RCC 7860 (cell line): Measurements from ENCODE around the gene ZC2HC1C.
"Not testable (repeated sequence)": the region's sequence is repeated elsewhere in the genome, so short reads cannot be mapped to it uniquely, and the experiment has no call there.

Experiments used
- DNase-seq: peaks from one replicate; pipeline ENCODE4 v3.0.0-alpha.2; 2015; ENCODE audit warnings: low spot score
- FAIRE-seq: peaks from 2 replicates; lab custom pipeline; 2012; peaks lifted over from hg19 to GRCh38; lab: Jason Lieb, UNC

ZC2HC1C gene

GRCh38 chr14:75053396-75054291 is 15.8 kb upstream of the ZC2HC1C start:
- DNase-seq (no peak), FAIRE-seq (no peak)

- FAIRE-seq (no peak), DNase-seq (no peak)
Measured at GRCh38 chr14:75054421-75054820, 15.0 kb upstream of the ZC2HC1C start.

DNA sequence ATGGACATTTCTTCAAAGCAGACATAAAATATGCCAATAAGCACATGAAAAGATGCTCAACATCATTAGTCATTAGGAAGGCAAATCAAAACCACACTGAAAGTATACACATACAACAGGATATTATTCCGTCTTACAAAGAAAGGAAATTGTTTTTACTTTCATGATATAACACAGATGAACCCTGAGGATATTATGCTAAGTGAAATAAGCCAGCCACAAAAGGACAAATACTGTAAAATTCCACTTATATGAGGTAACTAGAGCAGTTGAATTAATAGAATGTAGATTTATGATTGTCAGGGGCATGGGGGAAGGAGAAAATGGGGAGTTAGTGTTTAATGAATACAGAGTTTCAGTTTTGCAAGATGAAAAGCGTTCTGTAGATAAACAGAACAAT is 9.8 kb upstream of the ZC2HC1C start:
- no peak for DNase-seq
- FAIRE-seq = no peak

GRCh38 chr14:75060420-75060819 is 9.0 kb upstream of the ZC2HC1C start:
- FAIRE-seq = no peak
- DNase-seq = no peak

DNA sequence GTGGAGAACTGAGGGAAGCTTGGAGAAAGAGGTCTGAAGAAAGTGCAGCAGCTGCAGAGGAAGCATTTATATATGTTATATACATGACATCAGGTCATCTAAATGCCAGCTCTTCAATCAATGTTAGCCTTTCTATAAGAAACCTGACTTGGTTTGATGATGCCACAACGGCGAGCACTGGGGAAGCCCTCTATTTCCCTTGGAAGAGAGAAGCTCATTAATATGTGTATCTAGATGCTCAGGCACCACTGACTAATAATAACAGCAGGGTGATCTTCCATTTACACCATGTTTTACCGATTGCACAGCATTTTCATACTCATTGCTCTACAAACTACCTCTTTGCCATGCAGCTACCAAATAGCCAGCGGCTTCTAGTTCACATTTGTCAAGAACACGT is 6.4 kb upstream of the ZC2HC1C start:
- DNase-seq = no peak
- no peak for FAIRE-seq

- FAIRE-seq = no peak
Measured at GRCh38 chr14:75063491-75064204, 5.8 kb upstream of the ZC2HC1C start, which contains the start of gene ACYP1. Gene ACYP1, minus strand, starts transcription at chr14:75064024. Its CDS starts 471 bp downstream, at chr14:75063553.

DNA sequence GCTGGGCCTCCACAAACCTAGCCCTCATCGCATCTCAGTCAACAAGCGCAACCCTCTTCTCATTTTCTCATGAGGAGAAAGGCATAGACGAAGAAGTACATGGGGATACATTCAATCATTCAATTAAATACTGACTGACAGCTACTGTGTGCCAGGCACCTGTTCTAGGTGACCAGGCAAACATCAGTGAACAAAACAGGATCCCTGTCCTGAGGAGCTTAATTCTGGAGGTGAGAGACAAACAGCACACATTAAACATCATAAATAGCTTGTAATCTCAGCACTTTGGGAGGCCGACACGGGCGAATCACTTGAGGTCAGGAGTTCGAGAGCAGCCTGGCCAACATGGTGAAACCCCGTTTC is 5.3 kb upstream of the ZC2HC1C start:
- no peak for DNase-seq
- no peak for FAIRE-seq

More at GRCh38 chr14:75063491-75064204, 5.8 kb upstream of the ZC2HC1C start, which contains the start of gene ACYP1:
- peak; percentile 68 for DNase-seq

DNA sequence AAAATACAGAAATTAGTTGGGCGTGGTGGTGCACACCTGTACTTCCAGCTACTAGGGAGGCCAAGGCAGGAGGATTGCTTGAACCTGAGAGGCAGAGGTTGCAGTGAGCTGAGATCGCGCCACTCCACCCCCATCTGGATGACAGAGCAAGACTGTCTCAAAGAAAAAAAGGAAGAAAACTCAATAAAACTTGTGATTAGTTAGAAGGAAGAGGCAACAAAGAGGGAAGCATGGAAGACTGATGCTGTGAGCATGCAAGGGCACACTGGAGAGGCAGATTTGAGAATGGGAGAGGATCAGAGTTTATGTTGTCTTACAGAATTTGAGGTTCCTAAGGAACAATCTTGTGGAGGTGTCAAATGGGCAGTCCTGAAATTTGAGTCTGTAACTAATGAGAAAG is 2.8 kb upstream of the ZC2HC1C start:
- FAIRE-seq = no peak

DNA sequence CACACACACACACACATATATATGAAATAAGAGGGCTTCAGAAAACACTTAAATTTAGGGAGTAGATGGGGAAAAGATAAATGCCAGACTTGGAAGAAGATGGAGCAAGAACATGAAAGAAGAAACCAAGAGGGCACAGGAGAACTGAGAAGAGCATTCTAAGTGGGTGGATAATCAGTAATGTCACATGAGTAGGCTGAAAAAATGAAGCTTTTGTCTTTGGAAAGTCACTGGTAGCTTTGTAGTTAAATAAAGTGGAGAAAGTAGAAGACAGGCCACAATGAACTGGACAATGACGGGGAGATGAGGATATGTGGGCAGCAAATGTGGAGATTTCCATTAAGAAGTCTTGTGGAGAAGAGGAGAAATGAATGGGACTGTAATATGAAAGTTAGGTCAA is 2.2 kb upstream of the ZC2HC1C start:
- DNase-seq (no peak), FAIRE-seq (no peak)

More for the DNA sequence above, 2.8 kb upstream of the ZC2HC1C start:
- DNase-seq = no peak

GRCh38 chr14:75067765-75068164 is 1.7 kb upstream of the ZC2HC1C start:
- not testable (repeated sequence) for DNase-seq, FAIRE-seq

DNA sequence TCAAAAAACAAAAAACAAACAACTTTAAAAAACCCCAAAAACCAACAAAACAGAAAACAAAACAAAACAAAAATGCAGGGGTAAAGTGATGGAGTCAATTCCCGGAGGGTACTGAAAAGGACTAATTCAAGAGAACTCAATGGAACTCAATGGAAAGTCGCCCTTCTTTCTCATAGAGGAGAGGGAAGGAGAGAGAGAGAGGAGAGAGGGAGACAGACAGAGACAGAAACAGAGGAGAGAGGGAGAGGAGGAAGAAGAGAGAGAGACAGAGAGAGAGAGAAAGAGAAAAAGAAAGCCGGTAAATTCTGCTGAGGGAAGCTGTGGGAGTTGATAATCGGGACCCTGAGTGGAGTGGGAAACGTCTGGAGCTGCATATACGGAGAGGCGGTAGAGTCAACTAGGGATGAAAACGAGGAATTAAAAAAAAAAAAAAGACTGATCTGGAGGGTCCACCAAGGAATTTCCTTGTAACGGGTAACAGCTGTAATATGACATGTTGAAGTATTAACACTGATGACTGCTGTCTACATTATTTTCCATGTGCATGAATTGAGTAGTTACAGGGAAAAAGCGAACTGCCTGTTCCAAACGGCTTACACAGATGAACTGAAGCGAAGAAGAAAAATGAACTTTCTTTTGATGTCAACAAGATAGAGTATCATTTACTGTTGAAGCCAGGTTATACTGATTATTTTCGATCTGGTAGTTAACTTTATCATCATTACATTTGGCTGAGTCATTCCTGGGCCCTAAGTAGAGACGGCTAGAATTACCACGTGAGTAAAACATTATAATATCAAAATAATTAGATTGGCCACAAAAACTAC is 934 bp upstream of the ZC2HC1C start:
- no peak for FAIRE-seq
- DNase-seq = peak; percentile 4

- no peak for DNase-seq
Measured at GRCh38 chr14:75069811-75070145, 337 bp downstream of the ZC2HC1C start.

DNA sequence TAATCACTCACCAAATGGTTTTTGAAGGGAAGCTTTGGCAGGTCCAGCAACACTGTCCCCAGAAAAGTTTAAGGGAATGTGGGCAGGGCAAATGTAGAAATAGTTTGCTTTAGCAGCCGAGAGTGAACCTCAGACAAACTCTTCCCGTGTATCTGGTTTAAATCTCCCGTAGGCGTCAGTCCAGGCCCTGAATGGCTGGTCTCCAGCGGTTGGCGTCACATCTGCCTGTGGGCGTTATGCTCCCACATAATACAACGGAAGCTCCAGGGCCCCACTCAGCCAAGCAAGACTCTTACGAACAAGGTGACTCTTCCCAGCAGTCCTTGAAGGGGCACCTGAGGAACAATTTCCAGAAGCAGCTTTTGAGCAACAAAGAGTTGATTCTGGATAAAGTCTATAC is 942 bp downstream of the ZC2HC1C start:
- FAIRE-seq (no peak), DNase-seq (no peak)

More at GRCh38 chr14:75069811-75070145, 337 bp downstream of the ZC2HC1C start:
- no peak for FAIRE-seq

GRCh38 chr14:75077794-75078193 is 8.4 kb downstream of the ZC2HC1C start:
- no peak for FAIRE-seq
- no peak for DNase-seq

GRCh38 chr14:75079521-75079920 is 10.1 kb downstream of the ZC2HC1C start:
- no peak for FAIRE-seq
- no peak for DNase-seq

- no peak for FAIRE-seq
- DNase-seq = no peak
Measured at GRCh38 chr14:75081660-75082229, 12.3 kb downstream of the ZC2HC1C start.

- DNase-seq (no peak), FAIRE-seq (no peak)
Measured at GRCh38 chr14:75083271-75083670, 13.8 kb downstream of the ZC2HC1C start.

DNA sequence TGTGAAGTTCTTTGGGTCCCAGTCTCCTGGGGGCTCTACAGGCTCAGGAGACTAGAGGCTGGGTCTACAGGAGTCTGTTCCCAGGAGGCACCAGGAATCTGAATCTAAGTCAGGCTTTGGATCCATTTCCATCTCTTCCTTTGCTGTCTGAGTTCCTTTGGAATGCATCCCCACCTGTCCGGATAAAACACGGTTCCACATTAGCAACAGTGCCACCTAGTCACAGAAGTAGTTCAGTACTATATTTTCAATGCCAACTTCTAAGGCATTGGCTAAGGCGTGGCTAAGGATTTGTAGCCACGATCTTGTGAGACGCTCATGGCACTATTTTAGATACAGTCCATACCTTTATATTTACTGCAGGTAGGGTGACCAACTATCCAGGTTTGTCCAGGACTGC is 15.1 kb downstream of the ZC2HC1C start:
- DNase-seq (no peak), FAIRE-seq (no peak)

GRCh38 chr14:75088153-75088552 is 18.7 kb downstream of the ZC2HC1C start:
- DNase-seq = no peak
- no peak for FAIRE-seq

DNA sequence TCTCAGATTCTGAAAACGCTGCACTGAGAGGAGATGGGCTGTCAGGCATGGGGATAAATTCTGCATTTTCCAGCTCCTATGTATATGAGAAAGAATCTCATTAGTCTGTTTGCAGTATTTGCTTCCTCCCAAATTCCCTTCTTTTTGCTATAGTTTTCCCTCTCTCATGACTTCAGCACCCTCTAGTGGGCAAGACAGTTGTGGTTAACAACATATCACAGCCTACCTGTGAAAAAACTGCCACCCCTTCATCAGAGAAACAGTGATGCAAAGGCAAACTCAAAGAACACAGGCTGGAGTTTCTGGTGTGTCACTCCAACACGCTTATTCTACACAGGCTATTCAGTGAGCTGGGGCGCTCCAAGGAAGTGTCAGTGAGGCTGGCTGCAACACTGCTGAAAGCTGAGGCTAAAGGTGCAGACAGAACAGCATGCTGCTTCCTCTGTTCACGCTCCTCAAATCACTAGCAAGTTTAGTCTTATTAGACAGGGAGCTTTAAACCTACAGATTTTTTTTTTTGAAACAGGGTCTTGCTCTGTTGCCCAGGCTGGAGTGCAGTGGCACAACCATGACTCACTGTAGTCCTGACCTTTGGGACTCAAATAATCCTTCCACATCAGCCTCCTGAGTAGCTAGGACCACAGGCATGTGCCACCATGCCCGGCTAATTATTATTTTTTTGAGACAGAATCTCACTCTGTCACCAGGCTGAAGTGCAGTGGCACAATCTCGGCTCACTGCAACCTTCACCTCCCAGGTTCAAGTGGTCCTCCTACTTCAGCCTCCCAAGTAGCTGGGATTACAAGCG is 19.3 kb downstream of the ZC2HC1C start:
- FAIRE-seq = no peak
- DNase-seq = peak; percentile 6
